Esophagus muscularis mucosa (tissue), 2 donors: ENCODE results near the gene RNF26.

Source experiments
- EP300 ChIP-seq: sonication (generic); formaldehyde crosslinking; IDR thresholded peaks from one replicate; pipeline ENCODE4 v1.6.1; 2017; ENCODE audit warnings: antibody characterized with exemption
- POLR2A ChIP-seq: fragments of 450-650 bp; IDR thresholded peaks from one replicate; pipeline ENCODE4 v1.6.1; 2017; ENCODE audit warnings: antibody characterized with exemption, moderate library complexity, mild to moderate bottlenecking, low read depth

- TF ChIP-seq POLR2A (no peak), EP300 (no peak)
Observed at GRCh38 chr11:119382101-119382500, 47.8 kb downstream of the RNF26 start.
